Naive thymus-derived CD4-positive, alpha-beta T cell (primary cell): ENCODE data around the gene CDX1. TPM values are rescaled to one million over a fixed set of nuclear protein-coding genes. Genes with fewer than 3 reads are reported as not detected.

Experiments
- ATAC-seq: fragments of 150-1000 bp; cut with Tn5 transposase; 2 replicates; pipeline ENCODE4 v1.10.0; 2021; ENCODE audit warnings: mild to moderate bottlenecking, moderate library complexity
- CTCF ChIA-PET: fragments of 350-600 bp; sonication (Branson Sonifier 250); formaldehyde crosslinking; loops from one replicate; lab custom pipeline; 2021; ENCODE audit warnings: antibody characterized with exemption; lab: Charles Lee
- POLR2A ChIA-PET: fragments of 350-600 bp; sonication (Branson Sonifier 250); formaldehyde crosslinking; loops from one replicate; lab custom pipeline; 2021; ENCODE audit warnings: antibody characterized with exemption, inconsistent platforms; lab: Charles Lee
- DNase-seq, 9 donors: peaks; one replicate each; pipeline versions ENCODE4 v3.0.0 to v3.0.0-alpha.2; 2020 to 2022; ENCODE audit warnings: mixed read lengths in 1 of 9
- H3K27ac ChIP-seq: one replicate; pipeline ENCODE4 v1.7.0; 2013; ENCODE audit warnings: mild to moderate bottlenecking, low read depth, low read length, moderate library complexity
- H3K27me3 ChIP-seq, 2 donors: one replicate each; pipeline ENCODE4 v1.7.0; 2013; ENCODE audit warnings: low read length in 2 of 2, mild to moderate bottlenecking in 2 of 2, moderate library complexity in 2 of 2; ENCODE audit not compliant: control insufficient read depth in 2 of 2, insufficient read depth in 2 of 2
- H3K36me3 ChIP-seq, 3 experiments: 1 replicate in 2 of 3; 2 replicates in 1 of 3; pipeline ENCODE4 v1.7.0; 2013; ENCODE audit warnings: low read length in 3 of 3, mild to moderate bottlenecking in 3 of 3, moderate library complexity in 1 of 3; ENCODE audit not compliant: insufficient read depth in 3 of 3, control insufficient read depth in 2 of 3
- H3K4me1 ChIP-seq, 2 donors: one replicate each; pipeline ENCODE4 v1.7.0; 2013; ENCODE audit warnings: low read length in 2 of 2, mild to moderate bottlenecking in 2 of 2, moderate library complexity in 1 of 2; ENCODE audit not compliant: control insufficient read depth in 2 of 2, insufficient read depth in 2 of 2
- H3K4me3 ChIP-seq: 2 replicates; pipeline ENCODE4 v1.7.0; 2013; ENCODE audit warnings: mild to moderate bottlenecking, low read length
- H3K9me3 ChIP-seq, 3 experiments: 1 replicate in 2 of 3; 2 replicates in 1 of 3; pipeline ENCODE4 v1.7.0; 2013; ENCODE audit warnings: low read length in 3 of 3; ENCODE audit not compliant: control insufficient read depth in 2 of 3
- H3K27ac Mint-ChIP-seq, 9 donors: one replicate each; pipeline ENCODE4 v1.8.0; 2020 to 2022; ENCODE audit warnings: mixed read lengths in 9 of 9, mild to moderate bottlenecking in 8 of 9, moderate library complexity in 5 of 9, inconsistent platforms in 2 of 9
- H3K27me3 Mint-ChIP-seq, 5 donors: one replicate each; pipeline ENCODE4 v1.8.0; 2021 to 2022; ENCODE audit warnings: mixed read lengths in 5 of 5, mild to moderate bottlenecking in 1 of 5
- H3K36me3 Mint-ChIP-seq, 5 donors: one replicate each; pipeline ENCODE4 v1.8.0; 2020 to 2022; ENCODE audit warnings: mixed read lengths in 5 of 5, mild to moderate bottlenecking in 3 of 5, inconsistent platforms in 1 of 5
- H3K4me1 Mint-ChIP-seq, 7 donors: one replicate each; pipeline ENCODE4 v1.8.0; 2020 to 2022; ENCODE audit warnings: mixed read lengths in 7 of 7, mild to moderate bottlenecking in 3 of 7, inconsistent platforms in 1 of 7
- H3K4me3 Mint-ChIP-seq, 10 donors: one replicate each; pipeline ENCODE4 v1.8.0; 2020 to 2022; ENCODE audit warnings: mild to moderate bottlenecking in 10 of 10, mixed read lengths in 10 of 10, moderate library complexity in 6 of 10, inconsistent platforms in 2 of 10
- H3K9me3 Mint-ChIP-seq, 11 donors: one replicate each; pipeline ENCODE4 v1.8.0; 2020 to 2022; ENCODE audit warnings: mixed read lengths in 11 of 11, mild to moderate bottlenecking in 4 of 11, inconsistent platforms in 1 of 11, moderate library complexity in 1 of 11
- intact Hi-C, 2 donors: fragments of 100-400 bp; cut with micrococcal nuclease; formaldehyde crosslinking; loops; one replicate each; pipeline ENCODE4 v1.15.1; 2023
- polyA plus RNA-seq, 2 donors: library from polyadenylated mRNA; unstranded; fragments of 300-500 nt; fragmentation: Illumina TruSeq; gene quantifications; one replicate each; pipeline ENCODE4 v1.2.3, GENCODE V29; 2021
- total RNA-seq, 6 experiments: library from RNA in 5 of 6; stranded (reverse) in 5 of 6; gene quantifications; 1 replicate in 5 of 6; 2 replicates in 1 of 6; pipeline ENCODE4 v1.2.3 and lab custom pipeline; 2021 to 2026

The CDX1 gene
- total and polyA plus RNA-seq, 7 experiments from 2014 or later, result not detected

- Histone ChIP-seq H3K27me3 (no peaks in the 10 kb centered on the region), H3K36me3 (no peaks in the 10 kb centered on the region), H3K9me3 (no peaks in the 10 kb centered on the region), H3K27ac (no peak overlapping the region), H3K4me1 (no peaks in the 10 kb centered on the region), H3K4me3 (no peak overlapping the region)
- ATAC-seq (no peak), DNase-seq (no peak)
- no peak overlapping the region for H3K4me3 Mint-ChIP-seq
- no peak overlapping the region for H3K27ac Mint-ChIP-seq
- intact Hi-C loops, result no loop called here
- H3K27me3 Mint-ChIP-seq, result peaks cover 13 to 37% (median 29%) of the 10 kb centered on the region in 5 donors
- POLR2A ChIA-PET, result no interaction called here
- CTCF ChIA-PET, result no interaction called here
- no peaks in the 10 kb centered on the region for H3K9me3 Mint-ChIP-seq
- no peaks in the 10 kb centered on the region for H3K36me3 Mint-ChIP-seq
- peaks cover 0 to 3% (median 0%) of the 10 kb centered on the region in 7 donors for H3K4me1 Mint-ChIP-seq
These were observed 8.5 kb downstream of the CDX1 start for GRCh38 chr5:150175076-150175475.

GRCh38 chr5:150175536-150175935 is 9.0 kb downstream of the CDX1 start:
- Histone ChIP-seq H3K4me1 (no peaks in the 10 kb centered on the region), H3K27ac (no peak overlapping the region), H3K27me3 (no peaks in the 10 kb centered on the region), H3K9me3 (no peaks in the 10 kb centered on the region), H3K4me3 (no peak overlapping the region), H3K36me3 (no peaks in the 10 kb centered on the region)
- H3K27me3 Mint-ChIP-seq, result peaks cover 11 to 33% (median 24%) of the 10 kb centered on the region in 5 donors
- DNase-seq, result no peak
- ChIA-PET CTCF (no interaction called here), POLR2A (no interaction called here)
- no peaks in the 10 kb centered on the region for H3K36me3 Mint-ChIP-seq
- intact Hi-C loops, result no loop called here
- peak; percentile 27 for ATAC-seq
- no peak overlapping the region for H3K27ac Mint-ChIP-seq
- no peak overlapping the region for H3K4me3 Mint-ChIP-seq
- peaks cover 0 to 3% (median 0%) of the 10 kb centered on the region in 7 donors for H3K4me1 Mint-ChIP-seq
- no peaks in the 10 kb centered on the region for H3K9me3 Mint-ChIP-seq

- Histone ChIP-seq H3K4me3 (no peak overlapping the region), H3K27me3 (no peaks in the 10 kb centered on the region), H3K9me3 (no peaks in the 10 kb centered on the region), H3K27ac (no peak overlapping the region), H3K36me3 (no peaks in the 10 kb centered on the region), H3K4me1 (no peaks in the 10 kb centered on the region)
- ATAC-seq, result no peak
- H3K27ac Mint-ChIP-seq, result no peak overlapping the region
- no peak for DNase-seq
- peaks cover 0 to 5% (median 0%) of the 10 kb centered on the region in 7 donors for H3K4me1 Mint-ChIP-seq
- H3K27me3 Mint-ChIP-seq, result peaks cover 12 to 21% (median 17%) of the 10 kb centered on the region in 5 donors
- ChIA-PET CTCF (interaction anchor here (0.5 kb wide), 1 partner anchor 272 kb away, joined by 3 read pairs; the partner anchor contains the start of gene RPS14), POLR2A (no interaction called here)
- no peaks in the 10 kb centered on the region for H3K36me3 Mint-ChIP-seq
- intact Hi-C loops, result no loop called here
- no peak overlapping the region for H3K4me3 Mint-ChIP-seq
- no peaks in the 10 kb centered on the region for H3K9me3 Mint-ChIP-seq
These were observed 10.3 kb downstream of the CDX1 start for GRCh38 chr5:150176745-150177477.

- CTCF ChIA-PET, result interaction anchor here (0.5 kb wide), 1 partner anchor 272 kb away, joined by 3 read pairs; the partner anchor contains the start of gene RPS14
- ATAC-seq, result no peak
- H3K27ac Mint-ChIP-seq, result no peak overlapping the region
- Histone ChIP-seq H3K27me3 (no peaks in the 10 kb centered on the region), H3K4me1 (no peaks in the 10 kb centered on the region), H3K4me3 (no peak overlapping the region), H3K9me3 (no peaks in the 10 kb centered on the region), H3K27ac (no peak overlapping the region), H3K36me3 (no peaks in the 10 kb centered on the region)
- H3K4me3 Mint-ChIP-seq, result no peak overlapping the region
- H3K36me3 Mint-ChIP-seq, result no peaks in the 10 kb centered on the region
- POLR2A ChIA-PET, result no interaction called here
- no peak for DNase-seq
- peaks cover 8 to 16% (median 10%) of the 10 kb centered on the region in 5 donors for H3K27me3 Mint-ChIP-seq
- no peaks in the 10 kb centered on the region for H3K9me3 Mint-ChIP-seq
- intact Hi-C loops, result no loop called here
- H3K4me1 Mint-ChIP-seq, result peaks cover 0 to 3% (median 0%) of the 10 kb centered on the region in 7 donors
These were observed 11.1 kb downstream of the CDX1 start for GRCh38 chr5:150177721-150178120.

- H3K36me3 ChIP-seq, result no peaks in the 10 kb centered on the region
- H3K4me3 ChIP-seq, result no peak overlapping the region
- H3K4me1 Mint-ChIP-seq, result peaks cover 0 to 3% (median 0%) of the 10 kb centered on the region in 7 donors
- CTCF ChIA-PET, result interaction anchor here (0.6 kb wide), 1 partner anchor 104 kb away, joined by 3 read pairs; no protein-coding TSS in a partner anchor
- intact Hi-C loops, result no loop called here
- no peaks in the 10 kb centered on the region for H3K9me3 Mint-ChIP-seq
- DNase-seq (no peak), ATAC-seq (no peak)
- POLR2A ChIA-PET, result no interaction called here
- no peaks in the 10 kb centered on the region for H3K9me3 ChIP-seq
- H3K36me3 Mint-ChIP-seq, result no peaks in the 10 kb centered on the region
- H3K27ac Mint-ChIP-seq, result no peak overlapping the region
- no peaks in the 10 kb centered on the region for H3K4me1 ChIP-seq
- H3K27me3 Mint-ChIP-seq, result peaks cover 5 to 15% (median 8%) of the 10 kb centered on the region in 5 donors
- no peak overlapping the region for H3K27ac ChIP-seq
- H3K27me3 ChIP-seq, result no peaks in the 10 kb centered on the region
- no peak overlapping the region for H3K4me3 Mint-ChIP-seq
These were observed 11.7 kb downstream of the CDX1 start for GRCh38 chr5:150178262-150178661.

GRCh38 chr5:150179019-150179620 is 12.5 kb downstream of the CDX1 start:
- Mint-ChIP-seq H3K27ac (no peak overlapping the region), H3K4me1 (peaks cover 0 to 3% (median 0%) of the 10 kb centered on the region in 7 donors), H3K9me3 (no peaks in the 10 kb centered on the region), H3K4me3 (no peak overlapping the region), H3K27me3 (peaks cover 0 to 9% (median 3%) of the 10 kb centered on the region in 5 donors), H3K36me3 (no peaks in the 10 kb centered on the region)
- DNase-seq, result no peak
- intact Hi-C loops, result no loop called here
- H3K4me3 ChIP-seq, result no peak overlapping the region
- H3K4me1 ChIP-seq, result no peaks in the 10 kb centered on the region
- no peak for ATAC-seq
- ChIA-PET POLR2A (no interaction called here), CTCF (no interaction called here)
- H3K36me3 ChIP-seq, result no peaks in the 10 kb centered on the region
- no peaks in the 10 kb centered on the region for H3K27me3 ChIP-seq
- no peaks in the 10 kb centered on the region for H3K9me3 ChIP-seq
- no peak overlapping the region for H3K27ac ChIP-seq
